ENCODE measurements around the gene SHKBP1. TPM values are rescaled to one million over a fixed set of nuclear protein-coding genes. Genes with fewer than 3 reads are reported as not detected.

Gene SHKBP1
- total and polyA plus RNA-seq, 9 of the 15 experiments (the other 6 are each of a cell fraction or from before 2014, with no cell fraction given): 1.2 to 58.1 (median 22.3) TPM

- Histone ChIP-seq H3K4me2 (ENCODE audit: insufficient read depth, low read length) (peak overlapping the region; percentile 45), H4K20me1 (replicated peaks; ENCODE audit: control insufficient read depth, insufficient read depth, low read length) (no peaks in the 10 kb centered on the region), H3K9me3 (replicated peaks; ENCODE audit: control insufficient read depth, insufficient read depth, low read depth, low read length) (no peaks in the 10 kb centered on the region), H3K9me1 (ENCODE audit: control insufficient read depth, insufficient read depth, low read length) (no peaks in the 10 kb centered on the region), H3K27me3 (ENCODE audit: control insufficient read depth in 2 of 2, insufficient read depth in 2 of 2, low read length in 2 of 2) (no peaks in the 10 kb centered on the region), H3K9ac (ENCODE audit: insufficient read depth in 1 of 2, low read depth in 2 of 2, low read length in 2 of 2) (peak overlapping the region; percentile 24 to 80; a peak in 3 of 4 replicates), H3K27ac (ENCODE audit: extremely low read depth, low read depth, low read length) (peak overlapping the region; percentile 45; the same call in 2 of the 3 replicates), H3K79me2 (ENCODE audit: control insufficient read depth, insufficient read depth, low read length) (no peaks in the 10 kb centered on the region), H3K4me3 (no peak overlapping the region), H3K4me1 (replicated peaks in 1 of 2; ENCODE audit: control insufficient read depth in 2 of 2, insufficient read depth in 2 of 2, low read length in 2 of 2) (peaks cover 4 to 23% of the 10 kb centered on the region in 2 experiments; a peak in 4 of 5 replicates), H3K36me3 (ENCODE audit: control insufficient read depth, insufficient read depth, low read length) (no peaks in the 10 kb centered on the region), H2AFZ (ENCODE audit: low read depth, low read length) (peak overlapping the region; percentile 89)
- POLR2A ChIA-PET: interaction anchor here (1.1 kb wide), 1 partner anchor 26 kb away, joined by 3 read pairs; no protein-coding TSS in a partner anchor
- no TSS peak for BruUV-seq (replicated peaks)
- peak; percentile 90 for ATAC-seq
- in situ Hi-C loops (cut with MboI) (no loop called here), intact Hi-C loops (cut with micrococcal nuclease) (no loop called here)
- FAIRE-seq: peak; percentile 58
- CTCF ChIA-PET (ENCODE audit: low intra/inter-chr PET ratio): no interaction called here
- 13% methylated on average over 4 of the region's 5 CpGs for WGBS (ENCODE audit: insufficient coverage, low coverage, missing lambda C conversion rate)
- peak; percentile 42 to 63 (median 52) for DNase-seq (ENCODE audit: extremely low read depth in 1 of 4, low spot score in 3 of 4)
- TF ChIP-seq ILK (tag; IDR thresholded peaks at IDR 0.05; ENCODE audit: borderline replicate concordance, low read depth): no peak
- peak; percentile 40; the same call in 1 of the 2 replicates for TF ChIP-seq ZNF384 (IDR thresholded peaks at IDR 0.05; ENCODE audit: low read depth, low read length)
- no peak for TF ChIP-seq ZFP1 (CRISPR knock-in tag; IDR thresholded peaks at IDR 0.05)
- no peak for TF ChIP-seq FIP1L1 (IDR thresholded peaks at IDR 0.05; ENCODE audit: low read depth, low read length, poor library complexity, severe bottlenecking)
- TF ChIP-seq MTA2 (IDR thresholded peaks at IDR 0.05; ENCODE audit: low read depth): 0 out of 2 replicates have a peak, but pooled peaks have one; percentile 3
- TF ChIP-seq MEF2A (IDR thresholded peaks at IDR 0.05; ENCODE audit: control insufficient read depth, low read depth, low read length): no peak
- TF ChIP-seq NR4A1 (CRISPR knock-in tag; IDR thresholded peaks at IDR 0.05): no peak
- no peak for TF ChIP-seq NR4A1 (tag; IDR thresholded peaks at IDR 0.05)
- no peak for TF ChIP-seq RFX7 (CRISPR knock-in tag; IDR thresholded peaks at IDR 0.05)
- no peak for TF ChIP-seq RNF2 (IDR thresholded peaks at IDR 0.05)
- TF ChIP-seq ZNF780A (CRISPR knock-in tag; IDR thresholded peaks at IDR 0.05): no peak
- peak; percentile 21; the same call in 1 of the 2 replicates for TF ChIP-seq POLR2G (IDR thresholded peaks at IDR 0.05; ENCODE audit: low read depth, low read length)
- TF ChIP-seq HDAC1 (IDR thresholded peaks at IDR 0.05): peak in 1 of 2 experiments; percentile 49; a peak in 1 of 4 replicates
- peak; percentile 44; the same call in 1 of the 2 replicates for TF ChIP-seq EGR1 (conservative IDR thresholded peaks at IDR 0.05)
- peak; percentile 59; the same call in 1 of the 2 replicates for TF ChIP-seq ZBTB7A (IDR thresholded peaks at IDR 0.05; ENCODE audit: borderline replicate concordance, control insufficient read depth, low read depth, low read length)
- peak in 1 of 3 experiments; percentile 20; a peak in 1 of 6 replicates for TF ChIP-seq CTCF (IDR thresholded peaks at IDR 0.05 in 2 of 3, conservative IDR thresholded peaks at IDR 0.05 in 1 of 3; ENCODE audit: insufficient read depth in 2 of 3, low read depth in 1 of 3, low read length in 3 of 3)
- peak; percentile 71 to 74 for TF ChIP-seq NRF1 (conservative IDR thresholded peaks at IDR 0.05 in 1 of 2, IDR thresholded peaks at IDR 0.05 in 1 of 2)
- peak; percentile 55 for TF ChIP-seq VEZF1 (CRISPR knock-in tag; IDR thresholded peaks at IDR 0.05)
- no peak for TF ChIP-seq GMEB1 (CRISPR knock-in tag; IDR thresholded peaks at IDR 0.05)
These were observed 64.1 kb downstream of the SHKBP1 start for GRCh38 chr19:40640744-40641143.

All from K562 (cell line).